Measurements from ENCODE around the gene EMP2. TPM values are rescaled to one million over a fixed set of nuclear protein-coding genes. Genes with fewer than 3 reads are reported as not detected.
A peak's percentile ranks its signal among the peaks of the same experiment; 100 is the strongest.

EMP2 gene
- total RNA-seq, 2 experiments from 2014 or later = not detected

- no peaks in the 10 kb centered on the region for H3K36me3 ChIP-seq (ENCODE audit: insufficient read depth, low read length)
- intact Hi-C loops (cut with micrococcal nuclease; ENCODE audit: unreplicated experiment) = no loop called here
- no TSS peak for BruUV-seq (replicated peaks)
- no peak overlapping the region for H2AFZ ChIP-seq (ENCODE audit: low read length)
- ChIA-PET POLR2A (no interaction called here), CTCF (ENCODE audit: unreplicated experiment) (no interaction called here)
- no peaks in the 10 kb centered on the region for H3K9me3 ChIP-seq (ENCODE audit: low read length)
- H4K20me1 ChIP-seq (ENCODE audit: insufficient read depth, low read length) = no peaks in the 10 kb centered on the region
- DNase-seq (ENCODE audit: low spot score) = no peak
- no peak overlapping the region for H3K27ac ChIP-seq (ENCODE audit: low read depth, low read length, poor library complexity, severe bottlenecking)
- no peak overlapping the region for H3K4me2 ChIP-seq (ENCODE audit: low read length)
- H3K4me1 ChIP-seq (ENCODE audit: insufficient read depth, low read length, poor library complexity, severe bottlenecking) = peaks cover 8% of the 10 kb centered on the region
- TF ChIP-seq CTCF (conservative IDR thresholded peaks at IDR 0.05; ENCODE audit: low read length) = no peak
- no peak for TF ChIP-seq EZH2phosphoT487 (IDR thresholded peaks at IDR 0.05; ENCODE audit: borderline replicate concordance, low read depth, low read length)
- no peak overlapping the region for H3K4me3 ChIP-seq (ENCODE audit: low read depth, low read length, poor library complexity, severe bottlenecking)
- no peaks in the 10 kb centered on the region for H3K9me2 ChIP-seq (ENCODE audit: insufficient read depth, low read length)
- no peaks in the 10 kb centered on the region for H3K79me2 ChIP-seq (ENCODE audit: insufficient read depth, low read depth, low read length)
Observed at GRCh38 chr16:10554569-10554968, 25.8 kb downstream of the EMP2 start.

- intact Hi-C loops (cut with micrococcal nuclease; ENCODE audit: unreplicated experiment) = no loop called here
- CTCF ChIA-PET (ENCODE audit: unreplicated experiment) = no interaction called here
- peak; percentile 76 for DNase-seq (ENCODE audit: low spot score)
- Histone ChIP-seq H3K79me2 (ENCODE audit: insufficient read depth, low read depth, low read length) (no peaks in the 10 kb centered on the region), H3K4me1 (ENCODE audit: insufficient read depth, low read length, poor library complexity, severe bottlenecking) (peaks cover 8% of the 10 kb centered on the region), H4K20me1 (ENCODE audit: insufficient read depth, low read length) (no peaks in the 10 kb centered on the region), H3K27ac (ENCODE audit: low read depth, low read length, poor library complexity, severe bottlenecking) (no peak overlapping the region), H3K4me2 (ENCODE audit: low read length) (peak overlapping the region; percentile 66), H3K9me3 (ENCODE audit: low read length) (no peaks in the 10 kb centered on the region), H3K9me2 (ENCODE audit: insufficient read depth, low read length) (no peaks in the 10 kb centered on the region), H2AFZ (ENCODE audit: low read length) (peak overlapping the region; percentile 92), H3K36me3 (ENCODE audit: insufficient read depth, low read length) (no peaks in the 10 kb centered on the region), H3K4me3 (ENCODE audit: low read depth, low read length, poor library complexity, severe bottlenecking) (peak overlapping the region; percentile 56)
- POLR2A ChIA-PET = interaction anchor here (1.0 kb wide), 1 partner anchor 10 kb away, joined by 4 read pairs; no protein-coding TSS in a partner anchor
- TF ChIP-seq EZH2phosphoT487 (IDR thresholded peaks at IDR 0.05; ENCODE audit: borderline replicate concordance, low read depth, low read length) (no peak), CTCF (conservative IDR thresholded peaks at IDR 0.05; ENCODE audit: low read length) (no peak)
- no TSS peak for BruUV-seq (replicated peaks)
Observed at GRCh38 chr16:10552998-10553491, 27.4 kb downstream of the EMP2 start.

DNA sequence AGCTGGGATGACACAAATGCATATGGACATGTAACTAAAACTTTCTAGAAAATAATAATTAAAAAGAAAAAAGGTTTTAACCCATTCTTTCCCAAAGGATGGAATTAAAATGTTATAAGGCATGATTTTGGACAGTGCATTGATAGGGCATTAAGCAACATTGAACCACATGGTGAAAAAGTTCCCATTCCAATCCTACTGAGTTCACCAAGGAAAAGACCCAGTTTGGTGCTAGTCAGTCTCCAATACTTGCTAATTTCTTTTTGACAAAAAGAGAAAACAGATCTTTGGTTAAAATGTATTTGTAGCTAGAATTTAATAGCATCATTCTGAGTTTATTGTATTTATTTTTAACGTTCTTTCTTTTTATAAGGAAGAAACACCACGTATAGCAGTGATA, 28.1 kb downstream of the EMP2 start:
- POLR2A ChIA-PET = interaction anchor here (1.0 kb wide), 1 partner anchor 10 kb away, joined by 4 read pairs; no protein-coding TSS in a partner anchor

More for the DNA sequence above, 28.1 kb downstream of the EMP2 start:
- no peak for DNase-seq (ENCODE audit: low spot score)
- H3K4me2 ChIP-seq (ENCODE audit: low read length) = peak overlapping the region; percentile 66; the same call in 1 of the 2 replicates
- CTCF ChIA-PET (ENCODE audit: unreplicated experiment) = no interaction called here
- H3K9me2 ChIP-seq (ENCODE audit: insufficient read depth, low read length) = no peaks in the 10 kb centered on the region
- peaks cover 8% of the 10 kb centered on the region for H3K4me1 ChIP-seq (ENCODE audit: insufficient read depth, low read length, poor library complexity, severe bottlenecking)
- intact Hi-C loops (cut with micrococcal nuclease; ENCODE audit: unreplicated experiment) = no loop called here
- H4K20me1 ChIP-seq (ENCODE audit: insufficient read depth, low read length) = no peaks in the 10 kb centered on the region
- H3K9me3 ChIP-seq (ENCODE audit: low read length) = no peaks in the 10 kb centered on the region
- no peaks in the 10 kb centered on the region for H3K79me2 ChIP-seq (ENCODE audit: insufficient read depth, low read depth, low read length)
- H3K4me3 ChIP-seq (ENCODE audit: low read depth, low read length, poor library complexity, severe bottlenecking) = no peak overlapping the region
- BruUV-seq (replicated peaks) = no TSS peak
- H3K36me3 ChIP-seq (ENCODE audit: insufficient read depth, low read length) = no peaks in the 10 kb centered on the region
- no peak overlapping the region for H3K27ac ChIP-seq (ENCODE audit: low read depth, low read length, poor library complexity, severe bottlenecking)
- TF ChIP-seq CTCF (conservative IDR thresholded peaks at IDR 0.05; ENCODE audit: low read length) (no peak), EZH2phosphoT487 (IDR thresholded peaks at IDR 0.05; ENCODE audit: borderline replicate concordance, low read depth, low read length) (no peak)
- peak overlapping the region; percentile 92; the same call in 1 of the 2 replicates for H2AFZ ChIP-seq (ENCODE audit: low read length)

All from OCI-LY7 (cell line).